Liver (tissue), 9 donors: ENCODE data around the gene CAMK2B. TPM values are rescaled to one million over a fixed set of nuclear protein-coding genes. Genes with fewer than 3 reads are reported as not detected.

Source experiments
- DNase-seq: peaks from one replicate; pipeline ENCODE4 v3.0.0-alpha.2; 2017; ENCODE audit warnings: low spot score
- H3K27ac ChIP-seq, 2 donors: one replicate each; pipeline ENCODE4 v1.7.0; 2013; ENCODE audit warnings: inconsistent platforms in 2 of 2, low read length in 2 of 2, control low read depth in 1 of 2, low read depth in 1 of 2, mild to moderate bottlenecking in 1 of 2
- H3K27me3 ChIP-seq, 4 donors: one replicate each; pipeline versions ENCODE4 v1.6.1 to v1.7.0; 2013; ENCODE audit warnings: low read length in 3 of 4, inconsistent platforms in 1 of 4, mild to moderate bottlenecking in 1 of 4, moderate library complexity in 1 of 4; ENCODE audit not compliant: control insufficient read depth in 4 of 4, insufficient read depth in 4 of 4
- H3K36me3 ChIP-seq, 4 donors: one replicate each; pipeline versions ENCODE4 v1.6.1 to v1.7.0; 2013; ENCODE audit warnings: low read length in 3 of 4, mild to moderate bottlenecking in 3 of 4, low read depth in 1 of 4, moderate library complexity in 1 of 4; ENCODE audit not compliant: control insufficient read depth in 4 of 4, insufficient read depth in 3 of 4
- H3K4me1 ChIP-seq, 4 donors: one replicate each; pipeline versions ENCODE4 v1.6.1 to v1.7.0; 2013; ENCODE audit warnings: low read length in 3 of 4, mild to moderate bottlenecking in 3 of 4, moderate library complexity in 1 of 4; ENCODE audit not compliant: control insufficient read depth in 4 of 4, insufficient read depth in 4 of 4
- H3K4me3 ChIP-seq, 3 donors: one replicate each; pipeline versions ENCODE4 v1.6.1 to v1.7.0; 2013; ENCODE audit warnings: low read length in 3 of 3, control low read depth in 1 of 3, low read depth in 1 of 3, mild to moderate bottlenecking in 1 of 3
- H3K9ac ChIP-seq, 2 donors: one replicate each; pipeline ENCODE4 v1.7.0; 2013; ENCODE audit warnings: low read length in 2 of 2, mild to moderate bottlenecking in 2 of 2, moderate library complexity in 2 of 2, control low read depth in 1 of 2, low read depth in 1 of 2
- H3K9me3 ChIP-seq, 4 donors: one replicate each; pipeline versions ENCODE4 v1.6.1 to v1.7.0; 2013; ENCODE audit warnings: low read length in 3 of 4; ENCODE audit not compliant: control insufficient read depth in 4 of 4
- EGR1 ChIP-seq, 2 donors: IDR thresholded peaks; 2 replicates each; pipeline ENCODE4 v1.6.1; 2016 to 2018; ENCODE audit warnings: antibody characterized with exemption in 2 of 2, low read depth in 2 of 2
- FOXA1 ChIP-seq: IDR thresholded peaks from 2 replicates; pipeline ENCODE4 v1.6.1; 2016; ENCODE audit warnings: antibody characterized with exemption
- FOXA2 ChIP-seq: IDR thresholded peaks from 2 replicates; pipeline ENCODE4 v1.6.1; 2016; ENCODE audit warnings: antibody characterized with exemption
- GABPA ChIP-seq, 2 donors: IDR thresholded peaks in 1 of 2; conservative IDR thresholded peaks in 1 of 2; 2 replicates each; pipeline ENCODE4 v1.6.1; 2016; ENCODE audit warnings: antibody characterized with exemption in 2 of 2, mild to moderate bottlenecking in 1 of 2, moderate library complexity in 1 of 2
- HNF4A ChIP-seq, 2 donors: conservative IDR thresholded peaks; 2 replicates each; pipeline ENCODE4 v1.6.1; 2016; ENCODE audit warnings: antibody characterized with exemption in 2 of 2, mild to moderate bottlenecking in 2 of 2
- HNF4G ChIP-seq: IDR thresholded peaks from 2 replicates; pipeline ENCODE4 v1.6.1; 2016; ENCODE audit warnings: antibody characterized with exemption
- JUND ChIP-seq, 2 donors: IDR thresholded peaks; 2 replicates each; pipeline ENCODE4 v1.6.1; 2016; ENCODE audit warnings: antibody characterized with exemption in 2 of 2
- NR2F2 ChIP-seq: IDR thresholded peaks from 2 replicates; pipeline ENCODE4 v1.6.1; 2016; ENCODE audit warnings: antibody characterized with exemption
- RAD21 ChIP-seq, 2 donors: IDR thresholded peaks; 2 replicates each; pipeline ENCODE4 v1.6.1; 2016; ENCODE audit warnings: antibody characterized with exemption in 2 of 2, mild to moderate bottlenecking in 2 of 2
- RXRA ChIP-seq, 2 donors: IDR thresholded peaks; 2 replicates each; pipeline ENCODE4 v1.6.1; 2017 to 2018; ENCODE audit warnings: antibody characterized with exemption in 2 of 2, mild to moderate bottlenecking in 1 of 2
- SP1 ChIP-seq: IDR thresholded peaks from 2 replicates; pipeline ENCODE4 v1.6.1; 2018; ENCODE audit warnings: antibody characterized with exemption, mild to moderate bottlenecking
- TAF1 ChIP-seq: conservative IDR thresholded peaks from 2 replicates; pipeline ENCODE4 v1.6.1; 2016; ENCODE audit warnings: antibody characterized with exemption, mild to moderate bottlenecking
- YY1 ChIP-seq: IDR thresholded peaks from 2 replicates; pipeline ENCODE4 v1.6.1; 2016; ENCODE audit warnings: antibody characterized with exemption, mild to moderate bottlenecking
- WGBS: extraction: QIAGEN DNeasy Blood & Tissue Kit; methylation state at CpG from one replicate; pipeline ENCODE4 v1.1.7; 2013; 5-methylcytosine and 5-hydroxymethylcytosine counted together
- polyA plus RNA-seq, 2 donors: library from polyadenylated mRNA; stranded (reverse) in 1 of 2; unstranded in 1 of 2; fragments of 200-250 nt in 1 of 2; fragments of >200 nt in 1 of 2; fragmentation: Nextera tagmentation in 1 of 2; extraction: Ambion mirVana in 1 of 2; gene quantifications; one replicate each; pipeline versions ENCODE4 v1.2.1 to v1.2.3, GENCODE V29; 2013 to 2015
- total RNA-seq, 2 donors: library from RNA; depleted of rRNA; stranded (reverse); fragments of >200 nt; gene quantifications; one replicate each; pipeline ENCODE4 v1.2.3, GENCODE V29; 2014
- TF ChIP-seq, protein P1 (sequence below): fragments of 150-350 bp; IDR thresholded peaks from 2 replicates; pipeline ENCODE4 v1.5.1; 2017; ENCODE audit warnings: improper control_type of control experiment, low read depth, low read length; ENCODE audit not compliant: missing input control
- TF ChIP-seq, protein P2 (sequence below): IDR thresholded peaks from 2 replicates; pipeline ENCODE4 v1.6.1; 2016; ENCODE audit warnings: antibody characterized with exemption, mild to moderate bottlenecking
- TF ChIP-seq, protein P3 (sequence below): IDR thresholded peaks from 2 replicates; pipeline ENCODE4 v1.6.1; 2016; ENCODE audit warnings: antibody characterized with exemption
- donor health status: healthy.
- donor health status: healthy.
- donor health status: healthy.
- donor health status: healthy.
- donor health status: healthy.

Gene CAMK2B
- total and polyA plus RNA-seq, 4 donors = 2.1 to 3.3 (median 2.2) TPM; not detected in 1

DNA sequence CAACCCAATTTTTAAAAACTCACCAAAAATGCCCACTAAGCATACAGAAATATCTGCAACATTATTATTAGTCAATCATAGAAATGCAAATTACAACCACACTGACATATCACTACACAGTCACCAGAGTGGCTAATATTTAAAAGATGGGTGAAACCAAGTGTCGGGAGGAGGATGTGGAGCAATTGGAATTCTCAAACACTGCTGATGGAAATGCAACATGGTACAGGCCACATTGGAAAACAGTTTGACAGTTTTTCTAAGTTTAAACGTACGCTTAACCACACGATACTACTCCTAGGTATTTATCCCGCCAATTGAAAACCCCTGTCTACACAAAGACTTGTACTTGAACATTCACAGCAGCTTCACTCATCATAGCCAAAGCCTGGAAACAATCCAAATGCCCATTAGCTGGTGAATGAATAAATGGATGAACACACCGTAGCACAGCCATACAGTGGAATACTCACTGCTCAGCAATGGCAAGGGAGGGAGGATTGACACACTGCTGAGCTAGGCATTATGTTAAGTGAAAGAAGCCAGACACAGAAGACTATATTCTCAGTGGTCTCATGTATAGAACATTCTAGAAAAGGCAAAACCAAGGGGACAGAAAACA is 152.5 kb downstream of the CAMK2B start:
- 89% methylated on average over 6 of the region's 6 CpGs for WGBS
- Histone ChIP-seq H3K27ac (no peak overlapping the region), H3K4me3 (no peak overlapping the region), H3K9me3 (no peaks in the 10 kb centered on the region), H3K4me1 (no peaks in the 10 kb centered on the region), H3K9ac (no peak overlapping the region), H3K36me3 (no peaks in the 10 kb centered on the region), H3K27me3 (no peaks in the 10 kb centered on the region)
- no peak for DNase-seq
- TF ChIP-seq GABPA (IDR thresholded peaks at IDR 0.05 in 1 of 2, conservative IDR thresholded peaks at IDR 0.05 in 1 of 2) = no peak
- no peak for TF ChIP-seq NR2F2
- TF ChIP-seq RXRA (IDR thresholded peaks at IDR 0.05) = no peak
- no peak for TF ChIP-seq RAD21 (IDR thresholded peaks at IDR 0.05)
- TF ChIP-seq HNF4G = no peak
- no peak for TF ChIP-seq YY1
- no peak for TF ChIP-seq FOXA1
- TF ChIP-seq HNF4A (conservative IDR thresholded peaks at IDR 0.05) = no peak
- TF ChIP-seq, protein P1, sequence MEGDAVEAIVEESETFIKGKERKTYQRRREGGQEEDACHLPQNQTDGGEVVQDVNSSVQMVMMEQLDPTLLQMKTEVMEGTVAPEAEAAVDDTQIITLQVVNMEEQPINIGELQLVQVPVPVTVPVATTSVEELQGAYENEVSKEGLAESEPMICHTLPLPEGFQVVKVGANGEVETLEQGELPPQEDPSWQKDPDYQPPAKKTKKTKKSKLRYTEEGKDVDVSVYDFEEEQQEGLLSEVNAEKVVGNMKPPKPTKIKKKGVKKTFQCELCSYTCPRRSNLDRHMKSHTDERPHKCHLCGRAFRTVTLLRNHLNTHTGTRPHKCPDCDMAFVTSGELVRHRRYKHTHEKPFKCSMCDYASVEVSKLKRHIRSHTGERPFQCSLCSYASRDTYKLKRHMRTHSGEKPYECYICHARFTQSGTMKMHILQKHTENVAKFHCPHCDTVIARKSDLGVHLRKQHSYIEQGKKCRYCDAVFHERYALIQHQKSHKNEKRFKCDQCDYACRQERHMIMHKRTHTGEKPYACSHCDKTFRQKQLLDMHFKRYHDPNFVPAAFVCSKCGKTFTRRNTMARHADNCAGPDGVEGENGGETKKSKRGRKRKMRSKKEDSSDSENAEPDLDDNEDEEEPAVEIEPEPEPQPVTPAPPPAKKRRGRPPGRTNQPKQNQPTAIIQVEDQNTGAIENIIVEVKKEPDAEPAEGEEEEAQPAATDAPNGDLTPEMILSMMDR = no peak
- TF ChIP-seq EGR1 (IDR thresholded peaks at IDR 0.05; ENCODE audit: low read depth in 2 of 2) = no peak
- no peak for TF ChIP-seq JUND (IDR thresholded peaks at IDR 0.05)
- TF ChIP-seq, protein P2, sequence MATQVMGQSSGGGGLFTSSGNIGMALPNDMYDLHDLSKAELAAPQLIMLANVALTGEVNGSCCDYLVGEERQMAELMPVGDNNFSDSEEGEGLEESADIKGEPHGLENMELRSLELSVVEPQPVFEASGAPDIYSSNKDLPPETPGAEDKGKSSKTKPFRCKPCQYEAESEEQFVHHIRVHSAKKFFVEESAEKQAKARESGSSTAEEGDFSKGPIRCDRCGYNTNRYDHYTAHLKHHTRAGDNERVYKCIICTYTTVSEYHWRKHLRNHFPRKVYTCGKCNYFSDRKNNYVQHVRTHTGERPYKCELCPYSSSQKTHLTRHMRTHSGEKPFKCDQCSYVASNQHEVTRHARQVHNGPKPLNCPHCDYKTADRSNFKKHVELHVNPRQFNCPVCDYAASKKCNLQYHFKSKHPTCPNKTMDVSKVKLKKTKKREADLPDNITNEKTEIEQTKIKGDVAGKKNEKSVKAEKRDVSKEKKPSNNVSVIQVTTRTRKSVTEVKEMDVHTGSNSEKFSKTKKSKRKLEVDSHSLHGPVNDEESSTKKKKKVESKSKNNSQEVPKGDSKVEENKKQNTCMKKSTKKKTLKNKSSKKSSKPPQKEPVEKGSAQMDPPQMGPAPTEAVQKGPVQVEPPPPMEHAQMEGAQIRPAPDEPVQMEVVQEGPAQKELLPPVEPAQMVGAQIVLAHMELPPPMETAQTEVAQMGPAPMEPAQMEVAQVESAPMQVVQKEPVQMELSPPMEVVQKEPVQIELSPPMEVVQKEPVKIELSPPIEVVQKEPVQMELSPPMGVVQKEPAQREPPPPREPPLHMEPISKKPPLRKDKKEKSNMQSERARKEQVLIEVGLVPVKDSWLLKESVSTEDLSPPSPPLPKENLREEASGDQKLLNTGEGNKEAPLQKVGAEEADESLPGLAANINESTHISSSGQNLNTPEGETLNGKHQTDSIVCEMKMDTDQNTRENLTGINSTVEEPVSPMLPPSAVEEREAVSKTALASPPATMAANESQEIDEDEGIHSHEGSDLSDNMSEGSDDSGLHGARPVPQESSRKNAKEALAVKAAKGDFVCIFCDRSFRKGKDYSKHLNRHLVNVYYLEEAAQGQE = no peak
- TF ChIP-seq SP1 = no peak
- no peak for TF ChIP-seq FOXA2
- TF ChIP-seq, protein P3, sequence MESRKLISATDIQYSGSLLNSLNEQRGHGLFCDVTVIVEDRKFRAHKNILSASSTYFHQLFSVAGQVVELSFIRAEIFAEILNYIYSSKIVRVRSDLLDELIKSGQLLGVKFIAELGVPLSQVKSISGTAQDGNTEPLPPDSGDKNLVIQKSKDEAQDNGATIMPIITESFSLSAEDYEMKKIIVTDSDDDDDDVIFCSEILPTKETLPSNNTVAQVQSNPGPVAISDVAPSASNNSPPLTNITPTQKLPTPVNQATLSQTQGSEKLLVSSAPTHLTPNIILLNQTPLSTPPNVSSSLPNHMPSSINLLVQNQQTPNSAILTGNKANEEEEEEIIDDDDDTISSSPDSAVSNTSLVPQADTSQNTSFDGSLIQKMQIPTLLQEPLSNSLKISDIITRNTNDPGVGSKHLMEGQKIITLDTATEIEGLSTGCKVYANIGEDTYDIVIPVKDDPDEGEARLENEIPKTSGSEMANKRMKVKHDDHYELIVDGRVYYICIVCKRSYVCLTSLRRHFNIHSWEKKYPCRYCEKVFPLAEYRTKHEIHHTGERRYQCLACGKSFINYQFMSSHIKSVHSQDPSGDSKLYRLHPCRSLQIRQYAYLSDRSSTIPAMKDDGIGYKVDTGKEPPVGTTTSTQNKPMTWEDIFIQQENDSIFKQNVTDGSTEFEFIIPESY = no peak
- TF ChIP-seq TAF1 = no peak

DNA sequence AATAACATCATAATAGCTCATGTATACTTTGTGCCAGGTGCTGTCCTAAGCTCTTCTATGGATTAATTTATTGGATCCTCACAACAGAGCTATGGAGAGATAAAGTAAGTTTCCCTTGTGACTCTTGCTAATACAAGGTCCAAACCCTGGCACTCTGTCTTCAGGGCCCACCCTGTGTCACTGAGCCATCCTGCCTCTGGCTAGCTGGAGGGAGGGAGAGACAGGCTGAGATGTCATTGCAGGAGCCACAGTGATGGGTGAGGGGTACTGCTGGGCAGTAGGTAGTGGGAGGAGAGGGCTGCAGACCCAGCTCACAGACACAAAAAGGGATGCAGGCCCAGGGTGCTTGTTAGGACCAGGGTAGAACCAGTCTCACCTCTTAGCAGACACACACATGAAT is 153.0 kb downstream of the CAMK2B start:
- DNase-seq = no peak
- no peaks in the 10 kb centered on the region for H3K27me3 ChIP-seq
- H3K4me1 ChIP-seq = no peaks in the 10 kb centered on the region
- no peaks in the 10 kb centered on the region for H3K9me3 ChIP-seq
- no peak overlapping the region for H3K27ac ChIP-seq
- no peaks in the 10 kb centered on the region for H3K36me3 ChIP-seq
- no peak overlapping the region for H3K9ac ChIP-seq
- H3K4me3 ChIP-seq = no peak overlapping the region
- no peak for TF ChIP-seq RAD21 (IDR thresholded peaks at IDR 0.05)
- TF ChIP-seq HNF4A (conservative IDR thresholded peaks at IDR 0.05) = no peak
- no peak for TF ChIP-seq EGR1 (IDR thresholded peaks at IDR 0.05; ENCODE audit: low read depth in 2 of 2)
- TF ChIP-seq, protein P3 = no peak
- TF ChIP-seq GABPA (IDR thresholded peaks at IDR 0.05 in 1 of 2, conservative IDR thresholded peaks at IDR 0.05 in 1 of 2) = no peak
- no peak for TF ChIP-seq FOXA2
- TF ChIP-seq, protein P2 = no peak
- no peak for TF ChIP-seq SP1
- TF ChIP-seq, protein P1 = no peak
